ENCODE data around the gene POLR2E. TPM values are rescaled to one million over a fixed set of nuclear protein-coding genes. Genes with fewer than 3 reads are reported as not detected.

The POLR2E gene
- total and polyA plus RNA-seq, 2 of the 13 experiments (the other 11 are each of a cell fraction or from before 2014, with no cell fraction given): 140 to 272 TPM

- TF ChIP-seq ZBTB4 (CRISPR knock-in tag; IDR thresholded peaks at IDR 0.05; ENCODE audit: borderline replicate concordance): no peak
- no peak for TF ChIP-seq SOX6 (IDR thresholded peaks at IDR 0.05)
- TF ChIP-seq SOX6 (CRISPR knock-in tag; IDR thresholded peaks at IDR 0.05): no peak
- TF ChIP-seq ZNF678 (CRISPR knock-in tag; IDR thresholded peaks at IDR 0.05): no peak
- peak; percentile 20; the same call in 1 of the 2 replicates for TF ChIP-seq ZNF691 (CRISPR knock-in tag; IDR thresholded peaks at IDR 0.05; ENCODE audit: borderline replicate concordance, low read depth)
- no peak for TF ChIP-seq ADNP (CRISPR knock-in tag; IDR thresholded peaks at IDR 0.05)
- no peak for TF ChIP-seq HNF1B (CRISPR knock-in tag; IDR thresholded peaks at IDR 0.05)
- no peak for TF ChIP-seq ELF4 (CRISPR knock-in tag; IDR thresholded peaks at IDR 0.05; ENCODE audit: borderline replicate concordance)
- peak; percentile 86; the same call in 1 of the 2 replicates for TF ChIP-seq EEA1 (CRISPR knock-in tag; IDR thresholded peaks at IDR 0.05; ENCODE audit: borderline replicate concordance)
- TF ChIP-seq EZH2 (conservative IDR thresholded peaks at IDR 0.05; ENCODE audit: low read depth, low read length): no peak
- no peak for TF ChIP-seq CEBPB (IDR thresholded peaks at IDR 0.05; ENCODE audit: borderline replicate concordance, low read depth, low read length)
- TF ChIP-seq ZKSCAN8 (CRISPR knock-in tag; IDR thresholded peaks at IDR 0.05; ENCODE audit: borderline replicate concordance): no peak
- no peak for TF ChIP-seq ZNF878 (CRISPR knock-in tag; IDR thresholded peaks at IDR 0.05)
- TF ChIP-seq GFI1 (CRISPR knock-in tag; IDR thresholded peaks at IDR 0.05; ENCODE audit: borderline replicate concordance): 0 out of 2 replicates have a peak, but pooled peaks have one; percentile 57
- TF ChIP-seq POGZ (CRISPR knock-in tag; IDR thresholded peaks at IDR 0.05): no peak
- no peak for TF ChIP-seq SMARCC2 (IDR thresholded peaks at IDR 0.05)
- TF ChIP-seq ZMYM4 (CRISPR knock-in tag; IDR thresholded peaks at IDR 0.05): no peak
- peak; percentile 12; the same call in 1 of the 2 replicates for TF ChIP-seq KMT2B (CRISPR knock-in tag; IDR thresholded peaks at IDR 0.05)
- peak; percentile 30 for TF ChIP-seq ASH2L (IDR thresholded peaks at IDR 0.05; ENCODE audit: insufficient read length, low read depth, low read length)
- 0 out of 2 replicates have a peak, but pooled peaks have one; percentile 80 for TF ChIP-seq DNMT1 (CRISPR knock-in tag; IDR thresholded peaks at IDR 0.05)
- TF ChIP-seq, protein P1, sequence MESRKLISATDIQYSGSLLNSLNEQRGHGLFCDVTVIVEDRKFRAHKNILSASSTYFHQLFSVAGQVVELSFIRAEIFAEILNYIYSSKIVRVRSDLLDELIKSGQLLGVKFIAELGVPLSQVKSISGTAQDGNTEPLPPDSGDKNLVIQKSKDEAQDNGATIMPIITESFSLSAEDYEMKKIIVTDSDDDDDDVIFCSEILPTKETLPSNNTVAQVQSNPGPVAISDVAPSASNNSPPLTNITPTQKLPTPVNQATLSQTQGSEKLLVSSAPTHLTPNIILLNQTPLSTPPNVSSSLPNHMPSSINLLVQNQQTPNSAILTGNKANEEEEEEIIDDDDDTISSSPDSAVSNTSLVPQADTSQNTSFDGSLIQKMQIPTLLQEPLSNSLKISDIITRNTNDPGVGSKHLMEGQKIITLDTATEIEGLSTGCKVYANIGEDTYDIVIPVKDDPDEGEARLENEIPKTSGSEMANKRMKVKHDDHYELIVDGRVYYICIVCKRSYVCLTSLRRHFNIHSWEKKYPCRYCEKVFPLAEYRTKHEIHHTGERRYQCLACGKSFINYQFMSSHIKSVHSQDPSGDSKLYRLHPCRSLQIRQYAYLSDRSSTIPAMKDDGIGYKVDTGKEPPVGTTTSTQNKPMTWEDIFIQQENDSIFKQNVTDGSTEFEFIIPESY (CRISPR knock-in tag; IDR thresholded peaks at IDR 0.05): no peak
- TF ChIP-seq TOPORS (CRISPR knock-in tag; IDR thresholded peaks at IDR 0.05): no peak; the same call in 1 of the 2 replicates
- TF ChIP-seq CREB1 (IDR thresholded peaks at IDR 0.05): peak; percentile 88
- TF ChIP-seq CREB1 (CRISPR knock-in tag; IDR thresholded peaks at IDR 0.05): no peak
These were observed 8.6 kb upstream of the POLR2E start, which contains the start of gene GPX4 (continued) for GRCh38 chr19:1103708-1104310.
